Smooth muscle cell (in vitro differentiated cells): ENCODE measurements around the gene FCER1G. TPM values are rescaled to one million over a fixed set of nuclear protein-coding genes. Genes with fewer than 3 reads are reported as not detected.

ENCODE experiments used
- DNase-seq: peaks from one replicate; lab custom pipeline; 2025; ENCODE audit not compliant: unreplicated experiment; lab: John Stamatoyannopoulos, UW
- H2AFZ ChIP-seq: fragments of 200-600 bp; sonication (generic); 2 replicates; pipeline ENCODE4 v1.6.0; 2016; ENCODE audit warnings: antibody characterized with exemption, low read depth, mild to moderate bottlenecking
- H3F3A ChIP-seq: fragments of 200-600 bp; sonication (generic); 2 replicates; pipeline ENCODE4 v1.6.0; 2017; ENCODE audit warnings: antibody characterized with exemption, low read depth
- H3K27ac ChIP-seq: fragments of 200-600 bp; sonication (generic); 2 replicates; pipeline ENCODE4 v1.5.1; 2016; ENCODE audit warnings: low read depth, mild to moderate bottlenecking
- H3K27me3 ChIP-seq: fragments of 200-600 bp; sonication (generic); 2 replicates; pipeline ENCODE4 v1.6.1; 2016; ENCODE audit warnings: low read depth, mild to moderate bottlenecking
- H3K36me3 ChIP-seq: fragments of 200-600 bp; sonication (generic); 2 replicates; pipeline ENCODE4 v1.5.1; 2016; ENCODE audit warnings: low read depth
- H3K4me1 ChIP-seq: fragments of 200-600 bp; sonication (generic); 2 replicates; pipeline ENCODE4 v1.5.1; 2016; ENCODE audit warnings: low read depth
- H3K4me2 ChIP-seq: fragments of 200-600 bp; sonication (generic); 2 replicates; pipeline ENCODE4 v1.6.0; 2016; ENCODE audit warnings: mild to moderate bottlenecking
- H3K4me3 ChIP-seq: fragments of 200-600 bp; sonication (generic); 2 replicates; pipeline ENCODE4 v1.5.1; 2016; ENCODE audit warnings: mild to moderate bottlenecking
- H3K79me2 ChIP-seq: fragments of 200-600 bp; sonication (generic); 2 replicates; pipeline ENCODE4 v1.6.0; 2016; ENCODE audit warnings: low read depth, mild to moderate bottlenecking
- H3K9ac ChIP-seq: fragments of 200-600 bp; sonication (generic); 2 replicates; pipeline ENCODE4 v1.6.0; 2016; ENCODE audit warnings: low read depth
- H3K9me3 ChIP-seq: fragments of 200-600 bp; sonication (generic); replicated peaks from 2 replicates; pipeline ENCODE4 v1.5.1; 2016; ENCODE audit warnings: low read depth
- H4K20me1 ChIP-seq: fragments of 200-600 bp; sonication (generic); 2 replicates; pipeline ENCODE4 v1.6.0; 2016; ENCODE audit warnings: low read depth
- WGBS: methylation state at CpG from one replicate; pipeline ENCODE4 v1.1.7; 2016; ENCODE audit warnings: low lambda C conversion rate; 5-methylcytosine and 5-hydroxymethylcytosine counted together
- polyA plus RNA-seq: library from polyadenylated mRNA; unstranded; fragments of >200 nt; fragmentation: Nextera tagmentation; extraction: Ambion mirVana; gene quantifications from 2 replicates; pipeline ENCODE4 v1.2.1, GENCODE V29; 2016
- total RNA-seq: library from RNA; depleted of rRNA; stranded (reverse); fragments of >200 nt; gene quantifications from 2 replicates; pipeline ENCODE4 v1.2.3, GENCODE V29; 2014
- TF ChIP-seq, protein P1 (sequence below): fragments of 200-600 bp; sonication (generic); IDR thresholded peaks from 2 replicates; pipeline ENCODE4 v1.5.1; 2017; ENCODE audit warnings: borderline replicate concordance, mild to moderate bottlenecking, antibody characterized with exemption; ENCODE audit not compliant: insufficient read depth, poor library complexity, severe bottlenecking

The FCER1G gene
- total and polyA plus RNA-seq, 2 experiments from 2014 or later = 0.78 TPM; not detected in 1

DNA sequence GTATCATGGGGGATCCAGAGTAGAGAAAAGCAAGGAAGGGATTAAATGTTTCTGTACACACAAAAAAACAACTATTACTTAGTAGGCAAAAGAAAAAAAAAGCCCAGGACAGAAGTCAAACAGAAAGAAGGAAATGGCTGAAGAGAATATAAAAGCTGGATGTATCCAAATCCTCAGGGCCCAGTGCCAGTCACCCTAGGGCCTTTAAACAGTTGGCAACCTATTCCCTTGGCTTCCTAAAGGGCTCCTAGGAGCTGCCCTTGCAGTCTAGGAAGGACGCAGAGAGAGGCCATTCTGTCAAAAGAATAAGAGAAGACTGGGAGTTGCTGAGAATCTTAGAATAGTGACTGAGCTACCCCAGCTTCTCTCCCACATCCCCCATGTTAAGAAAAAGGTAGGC is 42.7 kb upstream of the FCER1G start:
- Histone ChIP-seq H3K9me3 (no peaks in the 10 kb centered on the region), H2AFZ (no peak overlapping the region), H3K36me3 (no peaks in the 10 kb centered on the region), H3F3A (no peaks in the 10 kb centered on the region), H3K4me1 (peaks cover 8% of the 10 kb centered on the region), H3K27me3 (no peaks in the 10 kb centered on the region), H3K79me2 (peaks cover 10% of the 10 kb centered on the region), H3K4me3 (no peak overlapping the region), H4K20me1 (no peaks in the 10 kb centered on the region), H3K9ac (no peak overlapping the region), H3K4me2 (no peak overlapping the region), H3K27ac (no peak overlapping the region)
- no peak for DNase-seq
- TF ChIP-seq, protein P1, sequence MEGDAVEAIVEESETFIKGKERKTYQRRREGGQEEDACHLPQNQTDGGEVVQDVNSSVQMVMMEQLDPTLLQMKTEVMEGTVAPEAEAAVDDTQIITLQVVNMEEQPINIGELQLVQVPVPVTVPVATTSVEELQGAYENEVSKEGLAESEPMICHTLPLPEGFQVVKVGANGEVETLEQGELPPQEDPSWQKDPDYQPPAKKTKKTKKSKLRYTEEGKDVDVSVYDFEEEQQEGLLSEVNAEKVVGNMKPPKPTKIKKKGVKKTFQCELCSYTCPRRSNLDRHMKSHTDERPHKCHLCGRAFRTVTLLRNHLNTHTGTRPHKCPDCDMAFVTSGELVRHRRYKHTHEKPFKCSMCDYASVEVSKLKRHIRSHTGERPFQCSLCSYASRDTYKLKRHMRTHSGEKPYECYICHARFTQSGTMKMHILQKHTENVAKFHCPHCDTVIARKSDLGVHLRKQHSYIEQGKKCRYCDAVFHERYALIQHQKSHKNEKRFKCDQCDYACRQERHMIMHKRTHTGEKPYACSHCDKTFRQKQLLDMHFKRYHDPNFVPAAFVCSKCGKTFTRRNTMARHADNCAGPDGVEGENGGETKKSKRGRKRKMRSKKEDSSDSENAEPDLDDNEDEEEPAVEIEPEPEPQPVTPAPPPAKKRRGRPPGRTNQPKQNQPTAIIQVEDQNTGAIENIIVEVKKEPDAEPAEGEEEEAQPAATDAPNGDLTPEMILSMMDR = no peak
- 83% methylated on average over 1 of the region's 1 CpG for WGBS

DNA sequence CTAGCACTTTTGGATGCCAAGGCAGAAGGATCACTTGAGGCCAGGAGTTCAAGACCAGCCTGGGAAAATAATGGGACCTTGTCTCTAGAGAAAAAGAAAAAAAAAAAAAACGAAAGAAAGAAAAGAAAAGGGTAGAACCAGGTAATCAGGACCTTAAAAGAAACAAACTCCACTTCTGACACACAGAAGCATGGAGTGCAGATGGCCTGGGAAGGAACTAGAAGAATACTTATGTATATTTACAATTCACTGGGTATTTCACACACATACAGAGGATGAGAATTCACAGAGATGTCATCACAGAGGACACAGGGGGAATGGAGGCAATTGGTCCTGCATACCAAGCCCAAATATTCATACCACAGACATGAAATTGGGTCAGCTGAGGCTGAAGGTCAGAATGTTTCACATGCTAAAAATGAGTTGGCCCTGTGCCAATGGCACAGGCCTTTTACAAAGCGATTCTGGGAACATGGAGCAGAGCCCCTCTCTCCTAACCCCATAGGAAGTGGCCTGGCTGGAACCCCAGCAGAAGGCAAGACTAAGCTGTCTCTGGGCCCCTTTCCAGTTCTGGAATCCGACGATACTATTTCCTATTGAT is 42.2 kb upstream of the FCER1G start:
- TF ChIP-seq, protein P1 = no peak
- no peak overlapping the region for H3K27ac ChIP-seq
- no peaks in the 10 kb centered on the region for H3K36me3 ChIP-seq
- H3K79me2 ChIP-seq = peaks cover 10% of the 10 kb centered on the region
- H3F3A ChIP-seq = no peaks in the 10 kb centered on the region
- H2AFZ ChIP-seq = no peak overlapping the region
- H3K4me3 ChIP-seq = no peak overlapping the region
- H3K4me1 ChIP-seq = peaks cover 7% of the 10 kb centered on the region
- H4K20me1 ChIP-seq = no peaks in the 10 kb centered on the region
- no peaks in the 10 kb centered on the region for H3K27me3 ChIP-seq
- H3K9me3 ChIP-seq = no peaks in the 10 kb centered on the region
- no peak overlapping the region for H3K4me2 ChIP-seq
- 83% methylated on average over 4 of the region's 4 CpGs for WGBS
- DNase-seq = no peak
- no peak overlapping the region for H3K9ac ChIP-seq

DNA sequence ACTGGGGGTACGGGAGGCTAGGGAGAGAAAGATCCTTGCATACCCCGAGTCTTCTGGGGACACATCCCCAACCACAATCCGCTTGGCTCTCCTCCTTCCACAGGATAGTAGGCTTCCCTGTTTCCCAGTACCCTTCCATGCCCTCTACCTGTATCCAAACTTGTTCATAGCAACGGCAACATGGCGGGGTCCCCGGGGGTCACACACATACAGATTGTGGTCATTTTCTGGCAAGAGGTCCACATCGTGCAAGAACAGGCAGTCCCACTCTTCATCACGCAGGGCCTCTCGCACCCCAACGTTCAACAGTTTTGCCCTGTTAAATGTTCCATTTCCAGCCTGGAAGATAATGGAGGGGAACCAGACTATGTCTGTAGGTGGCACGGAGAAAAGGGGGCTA is 41.4 kb upstream of the FCER1G start:
- Histone ChIP-seq H3K9me3 (no peaks in the 10 kb centered on the region), H3F3A (no peaks in the 10 kb centered on the region), H3K9ac (no peak overlapping the region), H3K4me3 (no peak overlapping the region), H3K27ac (no peak overlapping the region), H2AFZ (no peak overlapping the region), H3K4me2 (no peak overlapping the region), H3K79me2 (peaks cover 10% of the 10 kb centered on the region), H4K20me1 (no peaks in the 10 kb centered on the region), H3K27me3 (no peaks in the 10 kb centered on the region), H3K36me3 (no peaks in the 10 kb centered on the region), H3K4me1 (peaks cover 7% of the 10 kb centered on the region)
- no peak for DNase-seq
- WGBS = 99% methylated on average over 11 of the region's 11 CpGs
- TF ChIP-seq, protein P1 = no peak

DNA sequence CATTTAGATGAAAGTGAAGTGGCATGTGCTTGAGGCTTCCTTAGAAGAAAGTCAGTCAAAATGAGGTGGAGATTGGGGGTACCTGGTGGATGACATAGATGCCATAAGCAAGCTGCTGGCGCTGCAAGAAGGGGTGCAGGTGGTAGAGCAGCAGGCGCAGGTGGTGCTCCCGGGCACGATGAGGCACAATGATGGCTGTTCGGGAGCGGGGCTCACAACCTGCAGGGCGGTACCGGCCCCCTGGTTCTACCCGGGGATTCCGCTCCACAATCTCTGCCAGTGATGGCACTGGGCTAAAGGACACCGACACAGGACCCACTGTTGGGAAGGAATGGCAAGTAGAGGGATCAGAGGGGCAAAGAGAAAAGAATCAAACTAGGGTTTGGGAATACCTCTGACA is 40.2 kb upstream of the FCER1G start:
- Histone ChIP-seq H3K27ac (no peak overlapping the region), H3K27me3 (no peaks in the 10 kb centered on the region), H2AFZ (no peak overlapping the region), H4K20me1 (no peaks in the 10 kb centered on the region), H3F3A (no peaks in the 10 kb centered on the region), H3K9me3 (no peaks in the 10 kb centered on the region), H3K79me2 (peaks cover 10% of the 10 kb centered on the region), H3K4me2 (no peak overlapping the region), H3K36me3 (no peaks in the 10 kb centered on the region), H3K4me3 (no peak overlapping the region), H3K9ac (no peak overlapping the region), H3K4me1 (peaks cover 7% of the 10 kb centered on the region)
- TF ChIP-seq, protein P1 = no peak
- 98% methylated on average over 11 of the region's 11 CpGs for WGBS
- DNase-seq = no peak
